HG03469 (cell line): ENCODE results near the gene COMMD8.
"Not testable (repeated sequence)": the region's sequence is repeated elsewhere in the genome, so short reads cannot be mapped to it uniquely, and the experiment has no call there.

Experiments
- ATAC-seq: cut with Tn5 transposase; IDR thresholded peaks from one replicate; pipeline ENCODE4 v1.9.1; 2021; ENCODE audit warnings: mild to moderate bottlenecking, moderate library complexity, moderate number of reproducible peaks; ENCODE audit not compliant: unreplicated experiment

COMMD8 gene

GRCh38 chr4:47463235-47463956 lies at the start of gene COMMD8:
COMMD8 (minus strand) TSS chr4:47463702; CDS start chr4:47463651, 51 bp downstream.
- ATAC-seq = peak; percentile 85

DNA sequence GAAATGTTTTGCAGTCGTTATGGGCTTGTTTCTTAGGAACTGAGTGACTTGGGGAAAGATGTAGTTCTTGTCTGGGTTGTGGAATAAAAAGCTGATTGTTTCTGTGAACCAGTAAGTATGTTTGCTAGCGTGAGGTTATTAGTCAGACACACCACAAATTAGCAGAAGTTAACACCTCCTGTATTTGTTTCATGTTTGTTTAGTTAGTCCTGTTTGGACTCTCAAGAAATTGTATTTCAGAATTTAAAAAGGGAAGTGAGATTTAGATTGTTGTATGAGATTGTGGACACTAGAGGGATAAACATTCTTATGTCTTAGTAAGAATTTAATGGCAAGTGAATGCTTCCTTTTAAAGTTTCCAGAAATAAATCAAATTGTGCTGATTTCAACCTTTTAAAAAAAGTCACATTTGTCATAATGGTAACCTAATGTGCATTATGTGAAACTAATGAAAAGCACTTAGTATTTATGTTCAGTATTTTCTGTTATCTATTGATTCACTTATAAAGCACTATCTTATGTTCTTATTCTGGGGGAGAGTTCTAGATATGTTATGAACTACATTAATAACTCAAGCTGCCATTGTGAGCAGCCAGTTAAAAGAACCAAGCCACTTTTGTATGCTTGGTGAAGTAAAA lies 47.1 kb upstream of the COMMD8 start:
- peak; percentile 98 for ATAC-seq

- ATAC-seq = no peak
These were observed 42.2 kb upstream of the COMMD8 start for GRCh38 chr4:47505666-47506065.

DNA sequence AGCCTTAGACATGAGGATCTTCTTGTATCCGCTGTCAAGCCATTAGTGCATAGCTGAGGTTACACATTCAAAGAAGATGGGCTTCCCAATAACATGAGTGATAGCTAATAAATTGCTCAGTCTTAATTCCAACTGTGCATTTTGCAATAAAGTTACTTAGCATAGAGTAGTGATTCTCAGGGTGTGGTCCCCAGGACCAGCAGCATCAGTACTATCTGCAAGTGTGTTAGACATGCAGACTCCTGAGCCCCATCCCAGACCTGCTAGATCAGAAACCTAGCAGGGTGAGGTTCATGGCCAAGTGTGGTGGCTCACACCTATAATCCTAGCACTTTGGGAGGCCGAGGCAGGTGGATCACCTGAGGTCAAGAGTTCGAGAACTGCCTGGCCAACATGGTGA lies 41.6 kb upstream of the COMMD8 start:
- ATAC-seq = no peak

DNA sequence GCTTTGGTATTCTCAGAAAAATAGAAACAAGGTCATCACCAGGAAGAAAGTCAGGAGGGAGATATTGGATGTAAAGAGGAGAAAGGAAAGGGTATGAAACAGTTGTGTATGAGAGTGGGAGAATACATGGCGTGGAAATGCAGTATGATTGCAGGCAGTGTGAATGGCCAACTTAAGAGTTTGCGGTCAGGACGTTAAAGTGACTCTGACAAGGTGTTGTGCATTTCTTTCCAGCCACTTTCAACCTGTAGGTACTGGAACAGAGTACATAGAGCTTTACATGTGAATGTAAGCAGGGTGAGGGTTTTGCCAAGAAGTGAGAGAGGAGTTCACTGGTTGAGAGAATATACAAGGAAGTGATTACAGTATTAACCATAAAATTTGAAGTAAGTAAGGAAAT lies 37.3 kb upstream of the COMMD8 start:
- ATAC-seq = no peak

- ATAC-seq = no peak
These were observed 36.2 kb upstream of the COMMD8 start for GRCh38 chr4:47499700-47500099.

DNA sequence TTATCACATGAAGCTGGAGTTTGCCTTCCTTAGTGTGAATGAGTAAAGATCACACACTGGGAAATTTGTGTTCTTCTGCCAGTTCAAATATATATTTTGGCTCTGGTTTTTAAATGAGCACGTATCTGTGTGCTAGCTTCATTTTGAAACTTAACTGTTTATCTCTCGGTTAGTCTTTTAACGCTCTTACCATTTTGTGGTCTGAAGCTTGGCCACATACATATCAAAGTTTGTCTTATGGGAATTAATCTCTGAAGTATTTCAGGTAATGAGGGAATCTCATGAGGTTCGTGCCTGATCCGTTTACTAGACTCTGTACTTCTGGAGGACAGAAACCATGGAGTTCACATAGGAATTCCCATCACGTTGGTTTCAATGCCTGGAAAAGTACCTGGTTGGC lies 35.4 kb upstream of the COMMD8 start:
- ATAC-seq = no peak

GRCh38 chr4:47494124-47494430 lies 30.6 kb upstream of the COMMD8 start:
- ATAC-seq = no peak

- no peak for ATAC-seq
These were observed 30.0 kb upstream of the COMMD8 start for GRCh38 chr4:47493238-47494123.

DNA sequence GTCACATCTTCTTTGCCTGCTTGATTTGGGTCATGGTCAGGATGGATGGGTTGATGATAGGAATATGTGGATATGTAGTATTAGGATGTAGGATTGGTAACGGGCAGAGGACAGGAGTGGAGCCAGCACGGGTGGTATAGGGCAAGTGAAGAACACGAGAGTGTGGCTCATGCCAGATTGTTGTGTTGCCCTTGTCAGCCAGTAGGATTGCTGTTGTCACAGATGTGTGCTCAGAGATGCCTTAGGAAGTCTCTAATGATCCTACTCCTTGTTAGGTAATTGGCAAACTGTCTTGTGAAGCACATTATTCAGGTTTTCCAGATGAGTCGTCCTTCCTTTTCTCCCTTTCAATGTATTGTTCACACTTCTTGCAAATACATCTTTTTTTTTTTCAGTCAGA lies 27.0 kb upstream of the COMMD8 start:
- ATAC-seq = peak; percentile 82

DNA sequence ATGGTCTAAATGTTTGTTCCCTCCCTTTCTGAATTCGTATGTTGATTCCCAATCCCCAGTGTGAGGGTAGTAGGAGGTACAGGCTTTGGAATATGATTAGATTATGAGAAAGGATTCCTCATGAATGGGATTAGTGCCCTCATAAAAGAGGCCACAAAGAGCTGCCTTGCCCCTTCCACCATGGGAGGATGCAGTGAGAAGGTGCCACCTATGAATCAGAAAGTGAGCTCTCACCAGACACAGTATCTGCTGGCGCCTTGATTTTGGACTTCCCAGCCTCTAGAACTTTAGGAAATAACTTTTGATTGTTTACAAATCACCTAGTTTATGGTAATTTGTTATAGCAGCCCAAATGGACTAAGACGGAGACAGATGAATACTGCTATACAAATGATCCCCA lies 25.2 kb upstream of the COMMD8 start:
- ATAC-seq = no peak

GRCh38 chr4:47486727-47487126 lies 23.2 kb upstream of the COMMD8 start:
- not testable (repeated sequence) for ATAC-seq

- ATAC-seq = no peak
These were observed 22.8 kb upstream of the COMMD8 start for GRCh38 chr4:47486231-47486673.

DNA sequence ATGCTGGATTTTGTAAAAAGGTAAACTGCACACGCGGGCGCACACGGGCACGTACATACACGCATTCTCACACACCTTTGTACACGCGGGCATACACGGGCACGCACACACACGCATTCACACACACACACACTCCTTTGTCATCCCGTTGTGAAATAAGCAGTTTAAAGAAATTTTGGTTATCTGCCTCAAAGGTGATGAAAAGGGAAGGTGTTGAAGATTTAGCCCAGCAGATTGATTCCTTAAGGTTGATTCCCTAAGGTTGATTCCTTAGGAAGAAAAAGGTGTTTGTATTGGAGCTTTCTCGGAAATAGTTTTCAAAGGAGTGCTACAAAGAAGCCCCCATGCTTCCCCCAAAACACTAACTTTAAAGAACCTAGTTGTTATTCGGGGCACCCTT lies 22.3 kb upstream of the COMMD8 start:
- no peak for ATAC-seq

DNA sequence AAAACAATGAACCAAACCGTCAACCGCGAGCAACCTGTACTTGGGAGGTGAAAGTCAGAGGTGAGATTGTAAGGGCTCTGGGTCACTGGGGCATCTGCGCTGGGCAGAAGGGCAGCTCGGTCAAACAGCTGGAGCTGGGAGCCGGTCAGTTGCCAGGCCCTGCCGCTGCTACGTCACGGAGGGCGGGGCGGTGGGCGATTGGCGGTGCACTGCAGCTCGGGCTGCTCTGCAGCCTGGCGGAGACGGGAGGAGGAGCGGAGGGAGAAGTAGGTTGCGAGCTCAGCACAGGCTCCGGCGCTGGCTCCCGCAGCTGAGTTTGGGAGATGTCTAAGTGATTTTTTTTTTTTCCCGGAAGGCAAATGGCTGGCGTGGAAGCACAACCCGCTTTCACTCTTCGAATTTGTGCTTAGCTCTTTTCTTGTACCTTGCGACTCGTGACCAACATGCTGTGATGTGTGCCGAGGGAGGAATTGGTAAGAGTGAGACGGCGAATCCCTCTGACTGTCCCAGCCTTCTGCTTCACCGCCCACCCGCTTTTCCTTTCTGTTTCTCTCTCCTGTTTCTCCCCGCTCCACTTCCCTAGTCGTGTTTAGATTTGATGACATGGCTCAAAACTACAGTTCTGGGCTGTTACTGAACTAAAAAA lies 21.7 kb upstream of the COMMD8 start, which contains the start of gene ATP10D:
Gene ATP10D, plus strand, starts transcription at position 229 of the 646 bp plus-strand sequence. CDS start 27,266 bp downstream, outside the sequence.
- ATAC-seq = peak; percentile 89

DNA sequence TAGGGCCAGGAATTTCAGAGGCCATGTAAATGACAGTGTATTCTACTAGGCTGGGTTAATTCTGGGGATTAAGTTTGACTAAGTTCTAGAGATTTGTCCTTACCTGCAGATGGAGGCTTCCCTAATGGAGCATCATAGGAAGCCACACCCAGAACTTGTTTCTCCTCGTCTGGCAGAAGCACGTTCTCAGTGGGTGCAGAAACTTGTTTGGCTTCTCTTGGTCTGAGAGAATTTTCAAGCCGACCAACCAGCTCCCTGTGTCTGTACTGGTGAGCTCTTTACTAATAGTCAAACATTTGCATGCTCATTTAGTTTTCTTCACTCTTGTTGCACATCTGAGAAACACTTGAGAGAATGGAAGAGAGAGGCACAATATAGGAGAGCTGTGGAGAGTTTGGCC lies 20.7 kb upstream of the COMMD8 start:
- ATAC-seq = peak; percentile 31

GRCh38 chr4:47483745-47484144 lies 20.2 kb upstream of the COMMD8 start:
- no peak for ATAC-seq

DNA sequence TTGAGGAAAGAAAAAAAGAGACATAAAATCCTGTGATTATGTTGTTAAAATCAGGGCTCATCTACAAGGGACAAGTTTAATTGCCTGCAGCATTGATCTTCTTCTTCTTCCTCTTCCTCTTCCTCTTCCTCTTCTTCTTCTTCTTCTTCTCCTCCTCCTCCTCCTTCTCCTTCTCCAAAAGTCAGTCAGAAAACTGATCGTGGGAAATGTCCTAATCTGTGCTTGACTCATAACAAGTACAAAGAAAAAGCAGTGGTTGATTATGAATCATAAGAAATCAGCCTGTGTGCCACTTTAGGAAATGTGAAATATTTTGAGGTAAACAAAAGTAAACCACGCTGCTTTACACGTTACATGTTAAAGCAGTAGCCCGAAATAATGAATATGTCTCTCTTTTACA lies 18.8 kb upstream of the COMMD8 start:
- no peak for ATAC-seq

GRCh38 chr4:47478804-47479203 lies 15.3 kb upstream of the COMMD8 start:
- ATAC-seq = no peak

DNA sequence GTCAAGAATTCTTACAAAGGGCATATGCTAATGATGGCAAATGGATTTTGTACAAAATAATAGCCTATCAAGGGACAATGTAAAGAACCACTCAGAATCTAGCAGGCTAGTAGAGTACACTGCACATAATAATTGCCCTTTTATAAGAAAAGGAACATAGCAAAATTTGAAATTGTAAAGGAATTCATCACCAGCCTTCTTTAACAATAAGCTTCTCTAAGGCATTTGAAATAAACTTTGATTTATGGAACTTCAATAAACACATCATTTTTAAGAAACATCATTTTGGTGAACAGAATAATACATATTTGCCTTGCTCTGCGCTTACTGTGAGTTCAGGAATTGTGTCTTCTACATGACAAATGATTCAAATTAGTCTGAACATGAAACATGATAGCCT lies 11.9 kb upstream of the COMMD8 start:
- ATAC-seq = no peak

- ATAC-seq = no peak
These were observed 11.3 kb upstream of the COMMD8 start for GRCh38 chr4:47474799-47475198.
